SK-N-SH (cell line): Measurements from ENCODE around the gene PHIP. TPM values are rescaled to one million over a fixed set of nuclear protein-coding genes. Genes with fewer than 3 reads are reported as not detected.

Experiments
- CTCF ChIA-PET: fragments of 300-600, 350-600 bp; formaldehyde crosslinking; extraction: SDS; loops from one replicate; lab custom pipeline; 2021; lab: Yijun Ruan, JAX
- POLR2A ChIA-PET: fragments of 350-600 bp; sonication (Branson Sonifier 250); formaldehyde crosslinking; extraction: SDS; loops from one replicate; lab custom pipeline; 2020; ENCODE audit warnings: antibody characterized with exemption, inconsistent platforms; lab: Yijun Ruan, JAX
- DNase-seq: peaks from one replicate; pipeline ENCODE4 v3.0.0; 2012
- H2AFZ ChIP-seq: fragments of 200-600 bp; sonication (generic); 2 replicates; pipeline ENCODE4 v1.8.1; 2016; ENCODE audit warnings: antibody characterized with exemption, mild to moderate bottlenecking, low read depth
- H3F3A ChIP-seq: fragments of 200-600 bp; sonication (generic); replicated peaks from 2 replicates; pipeline ENCODE3; 2016; ENCODE audit warnings: antibody characterized with exemption, mild to moderate bottlenecking; ENCODE audit not compliant: insufficient read depth
- H3K27ac ChIP-seq, 2 experiments: fragments of 200-500 bp in 1 of 2; fragments of 200-600 bp in 1 of 2; sonication (Bioruptor generic) in 1 of 2; sonication (generic), shearing (Covaris generic) in 1 of 2; 2 replicates each; pipeline versions ENCODE4 v1.5.1 to v1.6.1; 2014 to 2016; ENCODE audit warnings: low read depth in 2 of 2, inconsistent platforms in 1 of 2, low read length in 1 of 2, mild to moderate bottlenecking in 1 of 2, mixed read lengths in 1 of 2
- H3K27me3 ChIP-seq: fragments of 200-600 bp; sonication (generic), shearing (Covaris generic); 2 replicates; pipeline ENCODE4 v1.6.1; 2016; ENCODE audit warnings: mixed run types; ENCODE audit not compliant: insufficient read depth
- H3K36me3 ChIP-seq, 2 experiments: fragments of 200-500 bp in 1 of 2; fragments of 200-600 bp in 1 of 2; sonication (Bioruptor generic) in 1 of 2; sonication (generic) in 1 of 2; replicated peaks in 1 of 2; 2 replicates each; pipeline versions ENCODE3 to v1.5.1; 2014 to 2016; ENCODE audit warnings: low read length in 1 of 2, mild to moderate bottlenecking in 1 of 2; ENCODE audit not compliant: insufficient read depth in 2 of 2, control insufficient read depth in 1 of 2
- H3K4me1 ChIP-seq, 2 experiments: fragments of 200-500 bp in 1 of 2; fragments of 200-600 bp in 1 of 2; sonication (Bioruptor generic) in 1 of 2; sonication (generic), shearing (Covaris generic) in 1 of 2; 2 replicates each; pipeline versions ENCODE4 v1.5.1 to v1.6.1; 2014 to 2016; ENCODE audit warnings: low read depth in 1 of 2, low read length in 1 of 2, mixed run types in 1 of 2; ENCODE audit not compliant: insufficient read depth in 2 of 2, control insufficient read depth in 1 of 2
- H3K4me2 ChIP-seq: fragments of 200-600 bp; sonication (generic), shearing (Covaris generic); 2 replicates; pipeline ENCODE4 v1.6.1; 2017; ENCODE audit warnings: mixed run types
- H3K4me3 ChIP-seq, 2 experiments: fragments of 200-500 bp in 1 of 2; fragments of 200-600 bp in 1 of 2; sonication (Bioruptor generic) in 1 of 2; sonication (generic), shearing (Covaris generic) in 1 of 2; 2 replicates each; pipeline versions ENCODE4 v1.5.1 to v1.8.1; 2014 to 2016; ENCODE audit warnings: low read depth in 2 of 2, inconsistent platforms in 1 of 2, low read length in 1 of 2, mild to moderate bottlenecking in 1 of 2, mixed read lengths in 1 of 2, moderate library complexity in 1 of 2
- H3K79me2 ChIP-seq: fragments of 200-600 bp; sonication (generic); 2 replicates; pipeline ENCODE4 v1.8.1; 2017; ENCODE audit warnings: mild to moderate bottlenecking; ENCODE audit not compliant: insufficient read depth
- H3K9ac ChIP-seq: fragments of 200-600 bp; sonication (generic); 2 replicates; pipeline ENCODE4 v1.6.1; 2017; ENCODE audit warnings: mixed run types
- H3K9me2 ChIP-seq: fragments of 200-600 bp; sonication (generic); 2 replicates; pipeline ENCODE4 v1.6.1; 2017; ENCODE audit warnings: mixed run types
- H3K9me3 ChIP-seq: fragments of 200-600 bp; sonication (generic); 2 replicates; pipeline ENCODE4 v1.6.1; 2017; ENCODE audit warnings: mixed run types, mild to moderate bottlenecking, moderate library complexity
- H4K20me1 ChIP-seq: fragments of 200-600 bp; sonication (generic); 2 replicates; pipeline ENCODE4 v1.6.1; 2017; ENCODE audit warnings: mild to moderate bottlenecking, mixed run types; ENCODE audit not compliant: insufficient read depth
- CHD2 ChIP-seq: fragments of 150-350 bp; IDR thresholded peaks from 2 replicates; pipeline ENCODE4 v1.6.1; 2018; ENCODE audit warnings: low read length; ENCODE audit not compliant: partially characterized antibody
- FOXM1 ChIP-seq: IDR thresholded peaks from 2 replicates; pipeline ENCODE4 v1.4.0; 2012; ENCODE audit warnings: low read depth, mild to moderate bottlenecking
- MEF2A ChIP-seq: IDR thresholded peaks from 2 replicates; pipeline ENCODE4 v1.4.0; 2012; ENCODE audit warnings: low read depth, borderline replicate concordance
- NRF1 ChIP-seq: IDR thresholded peaks from 2 replicates; pipeline ENCODE4 v1.6.1; 2012; ENCODE audit warnings: low read depth, mild to moderate bottlenecking, low read length
- RAD21 ChIP-seq: IDR thresholded peaks from 2 replicates; pipeline ENCODE4 v1.6.1; 2012; ENCODE audit warnings: mild to moderate bottlenecking, low read length
- SIN3A ChIP-seq: IDR thresholded peaks from 2 replicates; pipeline ENCODE4 v1.6.1; 2012; ENCODE audit warnings: low read depth, mild to moderate bottlenecking, low read length, moderate library complexity, borderline replicate concordance
- TAF1 ChIP-seq: IDR thresholded peaks from 2 replicates; pipeline ENCODE4 v1.6.1; 2012; ENCODE audit warnings: low read depth, mild to moderate bottlenecking, low read length, moderate library complexity, borderline replicate concordance
- TEAD4 ChIP-seq: IDR thresholded peaks from 2 replicates; pipeline ENCODE4 v1.4.0; 2012; ENCODE audit warnings: mild to moderate bottlenecking, borderline replicate concordance; ENCODE audit not compliant: insufficient read depth
- WGBS: methylation state at CpG from one replicate; pipeline ENCODE4 v1.1.6; 2017; ENCODE audit warnings: low lambda C conversion rate; 5-methylcytosine and 5-hydroxymethylcytosine counted together
- polyA plus RNA-seq, 3 experiments: library from polyadenylated mRNA; depleted of rRNA; stranded (reverse); fragments of >200 nt; gene quantifications; 2 replicates each; pipeline ENCODE4 v1.2.3, GENCODE V29; 2012
- TF ChIP-seq, protein P1 (sequence below): IDR thresholded peaks from 2 replicates; pipeline ENCODE4 v1.4.0; 2012; ENCODE audit warnings: low read depth
- TF ChIP-seq, protein P2 (sequence below): IDR thresholded peaks from 2 replicates; pipeline ENCODE4; 2012
- TF ChIP-seq, protein P3 (sequence below): IDR thresholded peaks from 2 replicates; pipeline ENCODE4 v1.4.0; 2012; ENCODE audit warnings: low read depth, borderline replicate concordance

PHIP gene
- polyA plus RNA-seq, 1 of the 3 experiments (the other 2 are of a cell fraction) = 1.7 TPM

DNA sequence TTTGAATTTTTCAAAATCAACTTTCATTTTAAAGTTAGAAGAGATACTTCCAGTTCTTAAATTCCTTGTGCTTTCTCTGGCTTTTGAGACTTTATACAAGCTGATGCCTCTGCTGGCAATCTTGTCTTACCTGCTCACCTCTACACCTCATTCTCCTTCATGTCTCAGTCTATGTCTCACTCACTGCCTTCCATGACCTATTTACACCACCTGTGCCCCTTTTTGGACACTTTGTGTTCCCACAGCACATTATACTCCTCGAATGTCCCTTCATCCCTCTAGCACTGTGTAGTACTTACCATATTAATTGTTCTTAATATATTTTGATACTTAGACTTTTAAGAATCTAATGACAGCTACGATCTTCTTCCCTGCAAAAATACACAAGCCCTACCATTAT, 15.3 kb downstream of the PHIP start:
- CTCF ChIA-PET = interaction anchor here (1.1 to 1.3 kb wide), 2 partner anchors 12 to 16 kb away, joined by 4 to 5 read pairs; no protein-coding TSS in a partner anchor
- H3K9ac ChIP-seq = no peak overlapping the region
- H4K20me1 ChIP-seq = no peaks in the 10 kb centered on the region
- DNase-seq = no peak
- no peaks in the 10 kb centered on the region for H3F3A ChIP-seq
- no peak for TF ChIP-seq SIN3A
- no peak for TF ChIP-seq TAF1
- TF ChIP-seq, protein P1, sequence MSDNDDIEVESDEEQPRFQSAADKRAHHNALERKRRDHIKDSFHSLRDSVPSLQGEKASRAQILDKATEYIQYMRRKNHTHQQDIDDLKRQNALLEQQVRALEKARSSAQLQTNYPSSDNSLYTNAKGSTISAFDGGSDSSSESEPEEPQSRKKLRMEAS = no peak
- TF ChIP-seq, protein P2, sequence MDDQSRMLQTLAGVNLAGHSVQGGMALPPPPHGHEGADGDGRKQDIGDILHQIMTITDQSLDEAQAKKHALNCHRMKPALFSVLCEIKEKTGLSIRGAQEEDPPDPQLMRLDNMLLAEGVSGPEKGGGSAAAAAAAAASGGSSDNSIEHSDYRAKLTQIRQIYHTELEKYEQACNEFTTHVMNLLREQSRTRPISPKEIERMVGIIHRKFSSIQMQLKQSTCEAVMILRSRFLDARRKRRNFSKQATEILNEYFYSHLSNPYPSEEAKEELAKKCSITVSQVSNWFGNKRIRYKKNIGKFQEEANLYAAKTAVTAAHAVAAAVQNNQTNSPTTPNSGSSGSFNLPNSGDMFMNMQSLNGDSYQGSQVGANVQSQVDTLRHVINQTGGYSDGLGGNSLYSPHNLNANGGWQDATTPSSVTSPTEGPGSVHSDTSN = no peak
- no peak for TF ChIP-seq RAD21
- TF ChIP-seq, all 33 proteins: peak for 0
- no peaks in the 10 kb centered on the region for H3K9me2 ChIP-seq
- H3K4me2 ChIP-seq = no peak overlapping the region
- POLR2A ChIA-PET = no interaction called here
- no peaks in the 10 kb centered on the region for H3K27me3 ChIP-seq
- no peaks in the 10 kb centered on the region for H3K4me1 ChIP-seq
- no peak overlapping the region for H3K27ac ChIP-seq
- peaks cover 33% of the 10 kb centered on the region; the same call in 1 of the 2 replicates for H3K79me2 ChIP-seq
- H3K9me3 ChIP-seq = no peaks in the 10 kb centered on the region
- 97% methylated on average over 2 of the region's 2 CpGs for WGBS
- H2AFZ ChIP-seq = no peak overlapping the region
- no peak overlapping the region for H3K4me3 ChIP-seq
- H3K36me3 ChIP-seq = peaks cover 30 to 36% of the 10 kb centered on the region in 2 experiments

DNA sequence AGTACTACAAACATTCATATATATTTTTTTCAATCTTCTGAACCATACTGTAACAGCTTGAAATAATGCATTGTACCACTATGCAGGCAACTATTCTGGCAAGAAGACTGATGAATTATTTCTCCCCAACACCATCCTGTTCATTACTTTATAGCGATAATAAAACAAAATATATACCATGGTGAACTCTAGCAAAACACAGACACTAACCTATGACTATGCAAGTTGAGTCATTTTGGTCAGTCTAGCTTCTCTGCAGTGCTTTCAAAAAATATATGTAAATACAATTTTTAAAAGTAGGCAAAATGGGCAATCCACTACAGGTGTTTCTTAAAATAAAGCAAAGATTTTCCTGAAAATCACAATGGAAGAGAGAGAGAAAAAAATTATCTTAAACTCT, 20.3 kb downstream of the PHIP start:
- Histone ChIP-seq H3K79me2 (peaks cover 12% of the 10 kb centered on the region; the same call in 1 of the 2 replicates), H3K4me3 (no peak overlapping the region), H3K4me1 (no peaks in the 10 kb centered on the region), H3K36me3 (peaks cover 72 to 73% of the 10 kb centered on the region in 2 experiments), H3K4me2 (no peak overlapping the region), H3K27ac (no peak overlapping the region), H4K20me1 (no peaks in the 10 kb centered on the region), H3K9me3 (no peaks in the 10 kb centered on the region), H3K27me3 (no peaks in the 10 kb centered on the region), H3F3A (no peaks in the 10 kb centered on the region), H3K9ac (no peak overlapping the region), H2AFZ (no peak overlapping the region), H3K9me2 (no peaks in the 10 kb centered on the region)
- ChIA-PET CTCF (no interaction called here), POLR2A (no interaction called here)
- 96% methylated on average over 1 of the region's 1 CpG for WGBS
- TF ChIP-seq MEF2A (no peak), NRF1 (no peak), FOXM1 (no peak)
- TF ChIP-seq, protein P2 = no peak
- no peak for DNase-seq

DNA sequence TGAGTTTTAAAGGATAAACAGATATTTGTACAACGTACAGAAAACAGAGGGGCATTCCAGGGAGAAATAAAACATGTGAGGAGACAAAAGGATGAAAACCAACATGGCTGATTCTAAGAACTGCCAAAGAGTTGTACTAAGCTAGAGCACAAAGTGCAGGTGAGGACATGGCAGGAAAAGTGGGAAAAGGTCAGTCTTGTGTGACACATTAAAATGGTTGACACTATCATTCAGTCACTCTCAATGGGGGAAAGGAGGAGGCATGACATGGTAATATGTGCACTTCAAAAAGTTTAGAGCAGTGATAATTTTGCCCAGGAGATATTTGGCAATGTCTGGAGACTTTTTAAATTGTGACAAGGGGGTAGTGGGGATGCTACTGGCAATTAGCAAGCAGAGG, 21.8 kb downstream of the PHIP start:
- ChIA-PET POLR2A (no interaction called here), CTCF (no interaction called here)
- Histone ChIP-seq H3K4me1 (no peaks in the 10 kb centered on the region), H3K79me2 (peaks cover 12% of the 10 kb centered on the region; the same call in 1 of the 2 replicates), H2AFZ (no peak overlapping the region), H3K9me2 (no peaks in the 10 kb centered on the region), H3K4me2 (no peak overlapping the region), H3K9ac (no peak overlapping the region), H3K27ac (no peak overlapping the region), H4K20me1 (no peaks in the 10 kb centered on the region), H3K36me3 (peaks cover 85% of the 10 kb centered on the region in 2 experiments), H3K4me3 (no peak overlapping the region), H3K27me3 (no peaks in the 10 kb centered on the region), H3F3A (no peaks in the 10 kb centered on the region), H3K9me3 (peaks cover 6% of the 10 kb centered on the region; the same call in 1 of the 2 replicates)
- TF ChIP-seq CHD2 = no peak
- TF ChIP-seq FOXM1 = no peak
- no peak for TF ChIP-seq TEAD4
- TF ChIP-seq, protein P3, sequence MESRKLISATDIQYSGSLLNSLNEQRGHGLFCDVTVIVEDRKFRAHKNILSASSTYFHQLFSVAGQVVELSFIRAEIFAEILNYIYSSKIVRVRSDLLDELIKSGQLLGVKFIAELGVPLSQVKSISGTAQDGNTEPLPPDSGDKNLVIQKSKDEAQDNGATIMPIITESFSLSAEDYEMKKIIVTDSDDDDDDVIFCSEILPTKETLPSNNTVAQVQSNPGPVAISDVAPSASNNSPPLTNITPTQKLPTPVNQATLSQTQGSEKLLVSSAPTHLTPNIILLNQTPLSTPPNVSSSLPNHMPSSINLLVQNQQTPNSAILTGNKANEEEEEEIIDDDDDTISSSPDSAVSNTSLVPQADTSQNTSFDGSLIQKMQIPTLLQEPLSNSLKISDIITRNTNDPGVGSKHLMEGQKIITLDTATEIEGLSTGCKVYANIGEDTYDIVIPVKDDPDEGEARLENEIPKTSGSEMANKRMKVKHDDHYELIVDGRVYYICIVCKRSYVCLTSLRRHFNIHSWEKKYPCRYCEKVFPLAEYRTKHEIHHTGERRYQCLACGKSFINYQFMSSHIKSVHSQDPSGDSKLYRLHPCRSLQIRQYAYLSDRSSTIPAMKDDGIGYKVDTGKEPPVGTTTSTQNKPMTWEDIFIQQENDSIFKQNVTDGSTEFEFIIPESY = no peak
- 92% methylated on average over 1 of the region's 1 CpG for WGBS
- no peak for DNase-seq
